K562 (cell line): ENCODE data around the gene PFDN2. TPM values are rescaled to one million over a fixed set of nuclear protein-coding genes. Genes with fewer than 3 reads are reported as not detected.
A peak's percentile ranks its signal among the peaks of the same experiment; 100 is the strongest.

Experiments
- ATAC-seq: fragments of 200-7000 bp; cut with Tn5 transposase; 3 replicates; pipeline ENCODE4 v1.9.1; 2020; ENCODE audit warnings: moderate library complexity
- BruUV-seq: library from RNA; stranded (reverse); fragments of 400-500 nt; replicated peaks from 2 replicates; lab custom pipeline; 2021; lab: Mats Ljungman, UMichigan
- CTCF ChIA-PET: fragments of 300-600 bp; formaldehyde crosslinking; extraction: SDS; loops from one replicate; lab custom pipeline; 2021; ENCODE audit warnings: low intra/inter-chr PET ratio; lab: Yijun Ruan, JAX
- POLR2A ChIA-PET: fragments of 300-600, 350-650 bp; sonication (Branson Sonifier 250); formaldehyde crosslinking; extraction: SDS; loops from one replicate; lab custom pipeline; 2021; ENCODE audit warnings: antibody characterized with exemption, inconsistent platforms; lab: Yijun Ruan, JAX
- DNase-seq, 4 experiments: peaks; one replicate each; pipeline versions ENCODE4 v3.0.0 to v3.0.0-alpha.2; 2011 to 2018; ENCODE audit warnings: low spot score in 3 of 4, mixed read lengths in 3 of 4; ENCODE audit errors: extremely low read depth in 1 of 4
- FAIRE-seq: peaks from 2 replicates; lab custom pipeline; 2011; peaks lifted over from hg19 to GRCh38; lab: Jason Lieb, UNC
- H2AFZ ChIP-seq: 2 replicates; pipeline ENCODE4 v1.6.0; 2011; ENCODE audit warnings: low read depth, low read length, control low read depth, inconsistent platforms
- H3K27ac ChIP-seq: fragments of 200-600 bp; 3 replicates; pipeline ENCODE4 v1.8.0; 2011; ENCODE audit warnings: low read depth, mild to moderate bottlenecking, control low read depth, inconsistent platforms, low read length, moderate library complexity, mixed read lengths; ENCODE audit errors: extremely low read depth
- H3K27me3 ChIP-seq, 2 experiments: fragments of 300-600 bp in 1 of 2; 2 replicates in 1 of 2; 3 replicates in 1 of 2; pipeline versions ENCODE4 v1.6.0 to v1.8.0; 2011; ENCODE audit warnings: inconsistent platforms in 2 of 2, low read length in 2 of 2, mild to moderate bottlenecking in 1 of 2, mixed read lengths in 1 of 2, moderate library complexity in 1 of 2; ENCODE audit not compliant: control insufficient read depth in 2 of 2, insufficient read depth in 2 of 2
- H3K36me3 ChIP-seq: fragments of 300-600 bp; 3 replicates; pipeline ENCODE4 v1.8.0; 2011; ENCODE audit warnings: mild to moderate bottlenecking, low read length, inconsistent platforms; ENCODE audit not compliant: control insufficient read depth, insufficient read depth
- H3K4me1 ChIP-seq, 2 experiments: fragments of 200-600 bp in 1 of 2; replicated peaks in 1 of 2; 2 replicates in 1 of 2; 3 replicates in 1 of 2; pipeline versions ENCODE4 v1.5.1 to v1.8.0; 2011; ENCODE audit warnings: inconsistent platforms in 2 of 2, low read length in 2 of 2, mild to moderate bottlenecking in 1 of 2, mixed read lengths in 1 of 2, moderate library complexity in 1 of 2; ENCODE audit not compliant: control insufficient read depth in 2 of 2, insufficient read depth in 2 of 2
- H3K4me2 ChIP-seq: 2 replicates; pipeline ENCODE4 v1.6.1; 2011; ENCODE audit warnings: low read length, control low read depth, inconsistent platforms, mixed read lengths; ENCODE audit not compliant: insufficient read depth
- H3K4me3 ChIP-seq: fragments of 200-600 bp; sonication (generic), shearing (Covaris generic); 2 replicates; pipeline ENCODE4 v1.5.1; 2016; ENCODE audit warnings: control low read depth, inconsistent platforms
- H3K79me2 ChIP-seq: fragments of 200-600 bp; 3 replicates; pipeline ENCODE4 v1.8.0; 2011; ENCODE audit warnings: low read length, inconsistent platforms; ENCODE audit not compliant: control insufficient read depth, insufficient read depth
- H3K9ac ChIP-seq, 2 experiments: 2 replicates each; pipeline versions ENCODE4 v1.6.0 to v1.6.1; 2011; ENCODE audit warnings: low read depth in 2 of 2, low read length in 2 of 2, control low read depth in 1 of 2, inconsistent platforms in 1 of 2, mild to moderate bottlenecking in 1 of 2, mixed read lengths in 1 of 2; ENCODE audit not compliant: insufficient read depth in 1 of 2
- H3K9me1 ChIP-seq: one replicate; pipeline ENCODE4 v1.6.0; 2011; ENCODE audit warnings: inconsistent platforms, mild to moderate bottlenecking, low read length, moderate library complexity; ENCODE audit not compliant: control insufficient read depth, insufficient read depth
- H3K9me3 ChIP-seq: replicated peaks from 2 replicates; pipeline ENCODE4 v1.5.1; 2011; ENCODE audit warnings: low read depth, low read length, inconsistent platforms; ENCODE audit not compliant: control insufficient read depth, insufficient read depth
- H4K20me1 ChIP-seq: replicated peaks from 2 replicates; pipeline ENCODE4 v1.6.1; 2011; ENCODE audit warnings: low read length, inconsistent platforms, mixed read lengths; ENCODE audit not compliant: control insufficient read depth, insufficient read depth
- CHCHD3 ChIP-seq: fragments of 250-450 bp; sonication (Bioruptor Pico); IDR thresholded peaks from 2 replicates; pipeline ENCODE4 v2.1.2; 2022; ENCODE audit warnings: mild to moderate bottlenecking
- GTF2E2 ChIP-seq: fragments of 200-800 bp; sonication (Bioruptor generic); IDR thresholded peaks from 2 replicates; pipeline ENCODE4 v1.6.1; 2016; ENCODE audit warnings: missing genetic modification characterization, missing compliant biosample characterization
- GTF2F1 ChIP-seq: IDR thresholded peaks from 2 replicates; pipeline ENCODE4 v1.6.1; 2011; ENCODE audit warnings: low read depth, low read length, improper control_type of control experiment
- HNRNPH1 ChIP-seq: fragments of 200-400 bp; formaldehyde crosslinking; optimal IDR thresholded peaks from 2 replicates; pipeline ENCODE3; 2017; ENCODE audit warnings: low read depth, mild to moderate bottlenecking, low read length, moderate library complexity
- IFI16 ChIP-seq: fragments of 250-450 bp; sonication (Bioruptor Pico); IDR thresholded peaks from 2 replicates; pipeline ENCODE4 v2.1.2; 2022; ENCODE audit warnings: mild to moderate bottlenecking, inconsistent platforms
- MAFF ChIP-seq: IDR thresholded peaks from 2 replicates; pipeline ENCODE4 v1.6.1; 2012; ENCODE audit warnings: low read length, improper control_type of control experiment
- NCOA1 ChIP-seq: fragments of 450-650 bp; IDR thresholded peaks from 2 replicates; pipeline ENCODE4 v1.6.1; 2016; ENCODE audit warnings: low read depth
- NR4A1 ChIP-seq, 2 experiments: fragments of 250-450 bp in 1 of 2; fragments of 450-650 bp in 1 of 2; sonication (Bioruptor Pico) in 1 of 2; IDR thresholded peaks; 2 replicates each; pipeline versions ENCODE4 v1.4.0 to v1.6.1; 2016 to 2020; ENCODE audit warnings: mild to moderate bottlenecking in 2 of 2, missing compliant biosample characterization in 1 of 2, missing genetic modification characterization in 1 of 2, moderate library complexity in 1 of 2
- PHF20 ChIP-seq: fragments of 450-650 bp; IDR thresholded peaks from 2 replicates; pipeline ENCODE4 v1.6.1; 2018; ENCODE audit not compliant: partially characterized antibody
- POLR2B ChIP-seq: fragments of 450-650 bp; IDR thresholded peaks from 2 replicates; pipeline ENCODE4 v1.6.1; 2018; ENCODE audit warnings: low read depth; ENCODE audit not compliant: partially characterized antibody
- POU5F1 ChIP-seq: fragments of 150-350 bp; IDR thresholded peaks from 2 replicates; pipeline ENCODE4 v1.6.1; 2014; ENCODE audit warnings: borderline replicate concordance, low read length, low read depth, mild to moderate bottlenecking; ENCODE audit not compliant: partially characterized antibody
- PYGO2 ChIP-seq: fragments of 450-650 bp; IDR thresholded peaks from 2 replicates; pipeline ENCODE4 v1.6.1; 2016; ENCODE audit warnings: mild to moderate bottlenecking, missing genetic modification characterization, moderate library complexity, missing compliant biosample characterization
- TEAD2 ChIP-seq: fragments of 450-650 bp; IDR thresholded peaks from 2 replicates; pipeline ENCODE4 v1.6.1; 2016; ENCODE audit warnings: missing genetic modification characterization, control low read depth, missing compliant biosample characterization
- ZC3H11A ChIP-seq: IDR thresholded peaks from 2 replicates; pipeline ENCODE4 v1.6.1; 2012; ENCODE audit warnings: low read depth, low read length, improper control_type of control experiment
- ZNF263 ChIP-seq: sonication (generic); formaldehyde crosslinking; IDR thresholded peaks from 2 replicates; pipeline ENCODE4 v1.8.0; 2022; ENCODE audit warnings: mild to moderate bottlenecking, missing genetic modification reagents, borderline replicate concordance
- ZNF3 ChIP-seq: fragments of 250-450 bp; sonication (Bioruptor Pico); IDR thresholded peaks from 2 replicates; pipeline ENCODE4 v1.5.0; 2021; ENCODE audit warnings: mild to moderate bottlenecking, moderate library complexity
- ZNF41 ChIP-seq: fragments of 250-450 bp; sonication (Bioruptor Pico); conservative IDR thresholded peaks from 2 replicates; pipeline ENCODE4 v1.4.0; 2020; ENCODE audit warnings: mild to moderate bottlenecking
- ZNF592 ChIP-seq: fragments of 450-650 bp; IDR thresholded peaks from 2 replicates; pipeline ENCODE4 v1.6.1; 2017; ENCODE audit warnings: antibody characterized with exemption, mild to moderate bottlenecking
- ZNF79 ChIP-seq: fragments of 250-450 bp; sonication (Bioruptor Pico); IDR thresholded peaks from 2 replicates; pipeline ENCODE4 v1.4.0; 2020; ENCODE audit warnings: low read depth, mild to moderate bottlenecking, moderate library complexity
- WGBS: fragments of 100-300 bp; shearing (Covaris generic); methylation state at CpG from one replicate; pipeline ENCODE4 v1.1.6; 2016; ENCODE audit warnings: low coverage, mixed read lengths; ENCODE audit not compliant: insufficient coverage; ENCODE audit errors: missing lambda C conversion rate; 5-methylcytosine and 5-hydroxymethylcytosine counted together
- in situ Hi-C: fragments of 300-500 bp; cut with MboI; formaldehyde crosslinking; loops from 4 replicates; pipeline ENCODE4 v1.15.0; 2018; ENCODE audit warnings: inconsistent platforms, mixed read lengths
- intact Hi-C: fragments of 100-400 bp; cut with micrococcal nuclease; formaldehyde crosslinking; loops from 2 replicates; pipeline ENCODE4 v1.14.2; 2022
- polyA plus RNA-seq, 8 experiments: library from polyadenylated mRNA; depleted of rRNA in 4 of 8; stranded (reverse) in 5 of 8; unstranded in 3 of 8; fragments of >200 nt; fragmentation: Nextera tagmentation in 2 of 8; fragmentation: Illumina TruSeq in 1 of 8; extraction: Ambion mirVana in 2 of 8; extraction: Trizol in 1 of 8; gene quantifications; 2 replicates each; pipeline versions ENCODE4 v1.2.1 to v1.2.3, GENCODE V29; 2011 to 2014; ENCODE audit warnings: inconsistent platforms in 1 of 8, missing spikeins in 1 of 8
- total RNA-seq, 7 experiments: library from RNA; depleted of rRNA in 6 of 7; stranded (reverse); fragments of >200 nt in 6 of 7; fragmentation: Illumina TruSeq in 2 of 7; extraction: Trizol in 2 of 7; gene quantifications; 2 replicates each; pipeline versions ENCODE4 v1.2.1 to v1.2.3, GENCODE V29; 2011 to 2021; ENCODE audit warnings: low replicate concordance in 1 of 7

Gene PFDN2
- total and polyA plus RNA-seq, 9 of the 15 experiments (the other 6 are each of a cell fraction or from before 2014, with no cell fraction given), result 50.2 to 361 (median 144) TPM

- no peaks in the 10 kb centered on the region for H3K9me3 ChIP-seq
- TSS peak; percentile 97 for BruUV-seq
- DNase-seq, result peak; percentile 68 to 92 (median 77)
- intact Hi-C loops (no loop called here), in situ Hi-C loops (no loop called here)
- H4K20me1 ChIP-seq, result no peaks in the 10 kb centered on the region
- peak within 1 kb of the TSS; percentile 89 for H3K4me2 ChIP-seq
- peaks cover 6 to 19% of the 10 kb centered on the region in 2 experiments; a peak in 3 of 5 replicates for H3K4me1 ChIP-seq
- H3K9ac ChIP-seq, result peak within 1 kb of the TSS; percentile 94 to 97
- ChIA-PET CTCF (no interaction called here), POLR2A (interaction anchor here (0.6 to 2.7 kb wide), 18 partner anchors 8 to 1368 kb away, joined by 3 to 30 read pairs (median 4); partner anchors contain the start of genes DEDD, NDUFS2, PPOX and USF1)
- 1% methylated on average over 33 of the region's 33 CpGs for WGBS
- no peaks in the 10 kb centered on the region for H3K9me1 ChIP-seq
- H2AFZ ChIP-seq, result peak within 1 kb of the TSS; percentile 93
- H3K27ac ChIP-seq, result peak within 1 kb of the TSS; percentile 92
- H3K27me3 ChIP-seq, result no peaks in the 10 kb centered on the region
- peaks cover 20% of the 10 kb centered on the region for H3K36me3 ChIP-seq
- peak within 1 kb of the TSS; percentile 52 for H3K4me3 ChIP-seq
- H3K79me2 ChIP-seq, result peaks cover 20% of the 10 kb centered on the region
- ATAC-seq, result peak; percentile 92
- FAIRE-seq, result peak; percentile 98
- no peak for TF ChIP-seq IFI16
- TF ChIP-seq TEAD2 (tag), result no peak
- TF ChIP-seq MAFF, result no peak
- TF ChIP-seq GTF2E2 (tag), result peak; percentile 95
- TF ChIP-seq POLR2B, result peak; percentile 85
- no peak for TF ChIP-seq ZNF3 (CRISPR knock-in tag)
- TF ChIP-seq PYGO2 (tag), result no peak
- peak; percentile 94 for TF ChIP-seq PHF20
- TF ChIP-seq ZNF41 (CRISPR knock-in tag), result no peak
- peak; percentile 52; the same call in 1 of the 2 replicates for TF ChIP-seq NR4A1 (CRISPR knock-in tag; IDR thresholded peaks at IDR 0.05)
- no peak for TF ChIP-seq NR4A1 (tag; IDR thresholded peaks at IDR 0.05)
- no peak for TF ChIP-seq ZNF263 (CRISPR knock-in tag)
- TF ChIP-seq ZC3H11A, result no peak; the same call in 1 of the 2 replicates
- TF ChIP-seq POU5F1, result no peak
- no peak for TF ChIP-seq CHCHD3 (CRISPR knock-in tag)
- no peak for TF ChIP-seq HNRNPH1
- peak; percentile 97 for TF ChIP-seq NCOA1
- no peak for TF ChIP-seq ZNF592
- no peak for TF ChIP-seq GTF2F1
- no peak for TF ChIP-seq ZNF79 (CRISPR knock-in tag)
Observed at GRCh38 chr1:161153682-161154337, 36.0 kb upstream of the PFDN2 start, which contains the start of gene UFC1. TSS of gene UFC1 (plus strand) at chr1:161153978. CDS start at chr1:161153998, 20 bp downstream.
